MM.1S (cell line): Measurements from ENCODE around the gene CLCNKB.

ENCODE experiments used
- DNase-seq: peaks from one replicate; pipeline ENCODE4 v3.0.0-alpha.2; 2015
- H2AFZ ChIP-seq: fragments of 300-600 bp; sonication (generic); 2 replicates; pipeline ENCODE4 v1.6.0; 2016; ENCODE audit warnings: antibody characterized with exemption, low read length
- H3F3A ChIP-seq: fragments of 300-600 bp; sonication (generic); 2 replicates; pipeline ENCODE4 v1.6.1; 2016; ENCODE audit warnings: mild to moderate bottlenecking, antibody characterized with exemption, low read length, moderate library complexity, mixed read lengths; ENCODE audit not compliant: insufficient read depth
- H3K27ac ChIP-seq: fragments of 300-600 bp; sonication (generic); 2 replicates; pipeline ENCODE4 v1.5.1; 2016; ENCODE audit warnings: mild to moderate bottlenecking, low read length
- H3K27me3 ChIP-seq: fragments of 300-600 bp; sonication (generic); replicated peaks from 2 replicates; pipeline ENCODE4 v1.6.0; 2016; ENCODE audit warnings: low read length; ENCODE audit not compliant: insufficient read depth
- H3K36me3 ChIP-seq: fragments of 300-600 bp; sonication (generic); replicated peaks from 2 replicates; pipeline ENCODE4 v1.6.1; 2016; ENCODE audit warnings: mild to moderate bottlenecking, low read length, mixed read lengths; ENCODE audit not compliant: insufficient read depth
- H3K4me1 ChIP-seq: fragments of 300-600 bp; sonication (generic); 2 replicates; pipeline ENCODE4 v1.6.1; 2016; ENCODE audit warnings: low read length, mixed read lengths
- H3K4me2 ChIP-seq: fragments of 300-600 bp; sonication (generic); 2 replicates; pipeline ENCODE4 v1.6.0; 2016; ENCODE audit warnings: low read depth, low read length
- H3K4me3 ChIP-seq: fragments of 300-600 bp; sonication (generic); 2 replicates; pipeline ENCODE4 v1.5.1; 2016; ENCODE audit warnings: low read length, mixed read lengths
- H3K79me2 ChIP-seq: fragments of 300-600 bp; sonication (generic); 2 replicates; pipeline ENCODE4 v1.6.1; 2016; ENCODE audit warnings: mixed run types, low read length, mixed read lengths
- H3K9ac ChIP-seq: fragments of 300-600 bp; sonication (generic); 2 replicates; pipeline ENCODE4 v1.6.1; 2016; ENCODE audit warnings: low read length, mixed read lengths
- H3K9me2 ChIP-seq: fragments of 300-600 bp; sonication (generic); replicated peaks from 2 replicates; pipeline ENCODE4 v1.6.1; 2016; ENCODE audit warnings: mild to moderate bottlenecking, low read length, mixed read lengths; ENCODE audit not compliant: insufficient read depth
- H3K9me3 ChIP-seq: fragments of 300-600 bp; sonication (generic); replicated peaks from 2 replicates; pipeline ENCODE4 v1.6.1; 2016; ENCODE audit warnings: mild to moderate bottlenecking, low read length, mixed read lengths; ENCODE audit not compliant: insufficient read depth
- H4K20me1 ChIP-seq: fragments of 300-600 bp; sonication (generic); 2 replicates; pipeline ENCODE4 v1.6.1; 2016; ENCODE audit warnings: mild to moderate bottlenecking, low read length, moderate library complexity, mixed read lengths; ENCODE audit not compliant: insufficient read depth
- CTCF ChIP-seq: fragments of 300-600 bp; sonication (generic); IDR thresholded peaks from 2 replicates; pipeline ENCODE4 v1.5.1; 2016; ENCODE audit warnings: antibody characterized with exemption, low read length, mixed read lengths
- EZH2 ChIP-seq: fragments of 300-600 bp; sonication (generic); optimal IDR thresholded peaks from 2 replicates; pipeline ENCODE3; 2017; ENCODE audit warnings: low read depth, mild to moderate bottlenecking, antibody characterized with exemption, low read length, mixed read lengths
- EZH2phosphoT487 ChIP-seq: fragments of 300-600 bp; sonication (generic); IDR thresholded peaks from 2 replicates; pipeline ENCODE4 v1.6.1; 2018; ENCODE audit warnings: antibody characterized with exemption, low read length

Gene CLCNKB

GRCh38 chr1:16063921-16064320 lies 20.3 kb downstream of the CLCNKB start:
- Histone ChIP-seq H3K4me1 (no peaks in the 10 kb centered on the region), H3K79me2 (no peaks in the 10 kb centered on the region), H3K36me3 (no peaks in the 10 kb centered on the region), H3K9me2 (no peaks in the 10 kb centered on the region), H3F3A (no peaks in the 10 kb centered on the region), H3K9me3 (no peaks in the 10 kb centered on the region), H4K20me1 (no peaks in the 10 kb centered on the region), H3K4me3 (no peak overlapping the region), H3K27me3 (peaks cover 64% of the 10 kb centered on the region), H2AFZ (no peak overlapping the region), H3K4me2 (no peak overlapping the region), H3K9ac (no peak overlapping the region), H3K27ac (no peak overlapping the region)
- no peak for DNase-seq
- TF ChIP-seq EZH2 (no peak), EZH2phosphoT487 (no peak), CTCF (no peak)

GRCh38 chr1:16064536-16065268 lies 21.1 kb downstream of the CLCNKB start:
- no peaks in the 10 kb centered on the region for H3K36me3 ChIP-seq
- no peak for TF ChIP-seq EZH2phosphoT487
- no peak for TF ChIP-seq CTCF
- TF ChIP-seq EZH2, result no peak
- DNase-seq, result no peak
- no peaks in the 10 kb centered on the region for H3F3A ChIP-seq
- H3K79me2 ChIP-seq, result no peaks in the 10 kb centered on the region
- H3K4me3 ChIP-seq, result no peak overlapping the region
- no peak overlapping the region for H3K27ac ChIP-seq
- H3K9ac ChIP-seq, result no peak overlapping the region
- H3K4me2 ChIP-seq, result no peak overlapping the region
- H4K20me1 ChIP-seq, result no peaks in the 10 kb centered on the region
- H3K27me3 ChIP-seq, result peaks cover 64% of the 10 kb centered on the region
- H2AFZ ChIP-seq, result no peak overlapping the region
- H3K9me2 ChIP-seq, result no peaks in the 10 kb centered on the region
- no peaks in the 10 kb centered on the region for H3K4me1 ChIP-seq
- no peaks in the 10 kb centered on the region for H3K9me3 ChIP-seq

- DNase-seq, result no peak
- H3K27ac ChIP-seq, result no peak overlapping the region
- H3K9me3 ChIP-seq, result no peaks in the 10 kb centered on the region
- H3K4me1 ChIP-seq, result no peaks in the 10 kb centered on the region
- no peak overlapping the region for H3K4me3 ChIP-seq
- no peaks in the 10 kb centered on the region for H3K9me2 ChIP-seq
- H3K9ac ChIP-seq, result no peak overlapping the region
- H3K36me3 ChIP-seq, result no peaks in the 10 kb centered on the region
- TF ChIP-seq CTCF (no peak), EZH2 (no peak), EZH2phosphoT487 (no peak)
- H4K20me1 ChIP-seq, result no peaks in the 10 kb centered on the region
- peaks cover 62% of the 10 kb centered on the region for H3K27me3 ChIP-seq
- H3K79me2 ChIP-seq, result no peaks in the 10 kb centered on the region
- H2AFZ ChIP-seq, result no peak overlapping the region
- no peaks in the 10 kb centered on the region for H3F3A ChIP-seq
- no peak overlapping the region for H3K4me2 ChIP-seq
Measured at GRCh38 chr1:16065269-16065576, 21.6 kb downstream of the CLCNKB start.
